HUDEP-2 (cell line): Measurements from ENCODE around the gene CAPN9.
"Not testable (repeated sequence)": the region's sequence is repeated elsewhere in the genome, so short reads cannot be mapped to it uniquely, and the experiment has no call there.

Experiments used
- DNase-seq, 76 experiments: peaks; one replicate each; lab custom pipeline; 2025; ENCODE audit not compliant: unreplicated experiment in 76 of 76; lab: John Stamatoyannopoulos, UW

The CAPN9 gene

DNA sequence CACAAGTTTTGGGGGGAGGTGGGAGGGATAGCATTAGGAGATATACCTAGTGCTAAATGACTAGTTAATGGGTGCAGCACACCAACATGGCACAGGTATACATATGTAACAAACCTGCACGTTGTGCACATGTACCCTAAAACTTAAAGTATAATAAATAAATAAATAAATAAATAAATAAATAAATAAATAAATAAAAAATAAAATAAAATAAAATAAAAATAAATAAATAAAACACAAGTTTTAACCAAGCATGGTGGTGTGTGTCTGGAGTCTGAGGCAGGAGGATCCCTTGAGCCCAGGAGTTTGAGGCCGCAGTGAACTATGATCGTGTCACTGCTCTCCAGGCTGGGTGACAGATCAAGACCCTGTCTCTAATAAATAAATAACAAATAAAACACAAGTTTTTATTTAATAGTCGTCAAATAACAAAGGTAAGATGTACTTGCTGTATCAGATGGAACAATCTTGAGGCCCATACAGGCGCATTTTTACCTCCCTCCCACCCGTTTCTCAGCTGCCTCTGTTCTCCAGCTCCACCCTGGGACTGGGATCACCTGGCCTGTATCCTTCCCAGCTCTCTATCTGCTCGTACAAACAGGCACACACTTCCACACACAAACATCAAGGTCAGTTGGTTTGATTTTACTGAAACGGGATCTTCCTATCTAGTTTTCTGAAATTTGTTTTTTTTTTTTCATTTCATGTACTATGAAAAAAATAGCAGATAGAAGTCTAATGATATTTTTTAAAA is 20.8 kb downstream of the CAPN9 start:
- DNase-seq = not testable (repeated sequence)

DNA sequence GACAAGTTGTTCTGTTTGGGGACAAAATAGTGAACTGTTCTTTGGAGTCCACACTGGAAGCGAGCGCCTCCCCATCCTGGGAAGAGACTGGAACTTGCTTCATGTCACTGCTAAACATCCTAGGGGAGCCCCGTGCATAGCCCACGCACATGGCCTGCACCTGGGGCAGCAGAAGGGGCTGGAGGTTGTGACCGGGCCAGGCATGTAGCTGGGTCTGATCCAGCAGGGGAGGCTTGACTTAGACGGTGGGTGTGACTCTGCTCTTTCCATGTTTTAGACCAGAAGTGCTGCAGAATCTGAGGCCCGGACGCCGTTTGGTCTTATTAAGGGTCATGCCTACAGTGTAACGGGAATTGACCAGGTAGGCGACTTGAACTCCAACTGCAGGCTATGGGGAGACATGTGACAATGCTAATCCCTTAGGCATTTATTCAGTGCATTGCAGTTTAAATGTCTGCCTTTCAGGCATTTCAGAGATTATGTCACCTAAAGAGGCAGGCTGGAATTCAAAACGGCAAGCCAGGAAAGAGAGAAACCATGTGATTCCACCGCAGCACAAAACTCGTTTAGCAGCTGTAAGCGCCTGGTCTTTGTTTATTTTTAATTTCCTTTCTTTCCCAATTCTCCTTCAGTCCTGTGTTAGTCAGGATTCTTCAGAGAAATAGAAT is 21.8 kb downstream of the CAPN9 start:
- DNase-seq = no peak

DNA sequence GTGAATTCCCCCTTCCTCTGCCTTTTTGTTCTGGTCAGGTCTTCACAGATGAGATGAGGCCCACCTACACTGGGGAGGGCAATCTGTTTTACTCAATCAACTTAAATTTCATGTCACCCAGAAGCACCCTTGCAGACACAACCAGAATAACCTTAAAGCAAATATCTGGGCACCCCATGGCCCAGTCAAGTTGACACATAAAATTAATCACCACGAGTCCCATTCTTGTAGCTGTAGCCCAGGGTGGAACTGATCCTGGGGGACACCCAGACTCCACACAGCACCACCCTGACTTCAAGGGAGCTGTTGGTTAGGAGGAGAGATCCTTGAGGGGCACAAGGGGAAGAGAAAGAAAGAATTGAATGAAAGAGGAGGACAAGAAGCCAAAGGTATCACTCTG is 23.1 kb downstream of the CAPN9 start:
- DNase-seq = no peak

DNA sequence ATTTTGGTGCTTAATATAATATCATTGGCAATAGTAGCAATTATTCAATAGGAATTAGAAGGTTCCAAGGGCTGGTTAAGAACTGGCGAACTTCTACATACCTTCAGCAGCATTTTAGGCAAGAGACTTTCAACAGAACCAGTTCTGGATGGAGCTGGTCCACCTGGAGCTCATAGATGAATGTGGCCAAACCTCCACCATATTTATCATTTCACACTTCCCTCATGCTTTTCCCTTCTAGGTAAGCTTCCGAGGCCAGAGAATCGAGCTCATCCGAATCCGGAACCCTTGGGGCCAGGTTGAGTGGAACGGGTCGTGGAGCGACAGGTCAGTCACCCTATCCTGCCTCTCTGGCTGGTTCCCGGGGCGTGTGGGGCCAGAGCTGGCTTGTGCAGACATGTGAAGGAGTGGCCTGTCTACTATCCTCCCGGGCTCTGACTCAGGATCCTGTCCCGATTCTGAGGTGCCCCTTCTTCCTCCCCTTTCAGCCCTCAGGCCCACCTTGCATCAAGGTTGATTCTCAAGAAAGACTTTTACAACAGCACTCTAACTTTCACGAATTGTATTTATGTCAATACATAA is 24.7 kb downstream of the CAPN9 start:
- DNase-seq = no peak

DNA sequence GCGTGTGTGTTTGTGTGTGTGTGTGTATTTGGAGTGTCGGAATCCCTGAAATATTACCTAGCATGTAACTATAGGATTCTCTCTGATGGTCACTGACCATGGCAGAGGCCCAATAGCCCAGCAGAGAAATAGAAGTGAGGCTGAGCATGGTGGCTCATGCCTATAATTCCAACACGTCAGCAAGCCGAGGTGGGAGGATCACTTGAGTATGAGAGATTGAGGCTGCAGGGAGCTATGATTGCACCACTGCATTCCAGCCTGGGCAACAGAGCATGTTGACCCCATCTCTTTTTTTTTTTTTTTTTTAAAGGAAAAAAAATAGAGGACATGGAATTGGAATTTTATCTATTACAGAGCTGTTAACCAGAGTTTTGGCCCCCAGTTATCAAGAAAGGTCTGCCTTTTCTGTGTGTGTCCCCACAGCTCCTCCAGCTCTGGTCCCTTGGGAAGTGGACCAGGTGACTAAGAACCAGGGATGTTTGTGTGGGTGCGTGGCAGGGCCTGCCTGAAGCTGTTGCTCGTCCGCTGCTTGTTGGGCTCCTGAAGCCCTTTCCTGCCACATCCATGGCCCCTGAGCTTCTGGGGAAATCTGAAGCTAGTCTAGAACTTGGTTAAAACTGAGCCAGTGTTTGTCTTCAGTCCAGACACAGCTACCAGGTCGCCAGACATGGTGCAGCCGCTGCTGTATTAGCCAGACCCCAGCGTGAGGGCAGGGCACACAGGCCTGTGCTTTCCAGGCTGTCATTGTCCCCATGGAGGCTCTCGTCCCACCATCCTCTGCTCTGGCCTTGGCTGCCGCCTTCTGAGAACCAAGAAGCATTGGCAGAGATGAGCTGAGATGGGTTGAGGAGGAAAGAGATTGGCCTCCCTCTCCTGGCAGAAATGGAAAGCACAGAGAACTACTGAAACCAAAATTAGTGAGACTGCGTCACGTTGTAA is 25.5 kb downstream of the CAPN9 start:
- peak in 6 of 76 experiments; percentile 10 to 28 (median 14) for DNase-seq

DNA sequence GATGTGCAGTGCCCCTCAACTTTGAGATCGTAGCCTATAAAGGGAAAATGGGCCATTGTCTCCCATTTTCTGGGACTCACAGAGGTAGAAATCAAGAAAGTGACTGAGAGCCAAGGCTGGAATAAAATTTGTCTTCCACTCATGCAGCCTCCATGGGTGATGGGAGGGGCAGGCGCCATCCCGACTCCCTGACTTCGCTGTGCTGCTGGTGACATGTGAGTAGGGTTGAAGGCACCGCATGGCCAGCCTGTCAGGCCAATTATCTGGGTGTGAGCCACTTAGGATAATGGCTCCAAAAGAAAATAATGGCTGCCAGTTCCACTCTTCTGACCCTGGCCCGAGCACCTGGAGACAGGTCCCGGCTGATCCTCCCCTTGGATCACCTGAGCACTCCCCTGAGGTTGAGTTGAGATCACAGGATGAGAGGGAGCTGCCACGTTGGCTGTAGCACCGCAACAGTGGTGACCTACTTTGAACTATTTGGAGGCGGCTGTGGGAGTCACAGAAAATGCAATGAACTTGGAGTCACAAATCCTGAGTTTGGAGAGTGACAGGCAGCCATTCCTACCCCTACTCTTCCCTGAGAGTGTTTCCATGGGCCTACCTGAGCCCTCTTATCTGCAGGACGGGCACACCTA is 26.3 kb downstream of the CAPN9 start:
- DNase-seq = no peak

DNA sequence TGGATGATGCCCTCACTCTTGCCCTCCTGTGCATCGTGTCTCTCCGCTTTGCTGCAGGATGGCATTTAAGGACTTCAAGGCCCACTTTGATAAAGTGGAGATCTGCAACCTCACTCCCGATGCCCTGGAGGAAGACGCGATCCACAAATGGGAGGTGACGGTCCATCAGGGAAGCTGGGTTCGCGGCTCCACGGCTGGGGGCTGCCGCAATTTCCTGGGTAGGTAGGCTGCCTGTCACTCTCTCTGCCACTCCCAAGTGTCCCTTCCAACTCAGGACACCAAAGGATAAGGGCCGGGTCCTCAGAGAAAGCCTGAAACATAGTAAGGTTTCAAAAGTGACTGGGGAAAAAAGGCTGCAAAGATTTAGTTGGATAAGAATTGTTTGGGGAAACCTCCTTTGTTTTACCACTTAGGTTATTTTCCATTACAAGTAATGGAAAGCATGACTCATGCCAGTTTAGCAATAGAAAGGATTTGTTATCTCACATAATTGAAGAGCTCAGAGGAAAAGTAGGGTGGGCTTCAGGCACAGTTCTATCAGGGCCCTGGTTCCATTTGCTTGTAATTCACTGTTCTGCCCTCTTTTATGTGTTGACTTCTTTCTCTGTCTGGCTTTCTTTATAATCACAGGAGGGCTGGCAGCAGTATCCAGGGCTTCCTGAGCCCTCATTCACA is 31.9 kb downstream of the CAPN9 start:
- no peak for DNase-seq

DNA sequence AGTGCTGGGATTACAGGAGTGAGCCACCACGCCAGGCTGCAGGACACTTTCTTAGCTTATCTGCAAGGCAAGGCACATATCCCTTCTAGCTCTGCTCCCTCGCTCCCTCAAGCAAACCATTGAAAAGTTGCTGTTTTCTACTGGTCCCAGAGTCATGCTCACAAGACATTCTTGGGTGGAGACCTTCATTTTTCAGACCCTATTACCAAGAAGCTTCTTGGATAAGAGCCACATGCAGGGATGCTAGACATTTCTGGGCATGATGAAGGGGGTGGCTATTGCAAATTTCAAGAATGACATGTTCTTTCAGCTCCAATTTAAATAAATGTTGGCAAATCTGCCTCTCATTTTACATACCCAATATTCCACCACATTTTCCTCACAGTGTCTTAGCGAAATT is 33.9 kb downstream of the CAPN9 start:
- no peak for DNase-seq

DNA sequence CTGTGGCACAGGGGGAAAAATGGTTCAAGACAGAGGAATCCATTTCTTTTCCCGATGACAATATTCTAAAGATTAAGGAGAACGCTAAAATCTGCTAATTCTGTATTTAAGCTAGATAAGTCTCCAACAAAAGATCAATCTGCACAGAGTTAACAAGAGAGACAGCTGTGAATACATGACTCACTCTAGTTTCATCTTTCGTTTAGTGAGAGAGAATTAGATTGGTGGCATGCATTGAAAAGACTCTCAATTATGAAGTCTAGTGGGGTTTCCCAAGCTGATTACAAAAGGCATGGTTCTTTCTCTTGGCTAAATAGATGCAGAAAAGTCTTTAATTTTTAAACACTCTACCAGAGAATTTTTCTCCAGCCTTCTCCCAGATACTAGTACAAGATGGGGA is 34.4 kb downstream of the CAPN9 start:
- no peak for DNase-seq

DNA sequence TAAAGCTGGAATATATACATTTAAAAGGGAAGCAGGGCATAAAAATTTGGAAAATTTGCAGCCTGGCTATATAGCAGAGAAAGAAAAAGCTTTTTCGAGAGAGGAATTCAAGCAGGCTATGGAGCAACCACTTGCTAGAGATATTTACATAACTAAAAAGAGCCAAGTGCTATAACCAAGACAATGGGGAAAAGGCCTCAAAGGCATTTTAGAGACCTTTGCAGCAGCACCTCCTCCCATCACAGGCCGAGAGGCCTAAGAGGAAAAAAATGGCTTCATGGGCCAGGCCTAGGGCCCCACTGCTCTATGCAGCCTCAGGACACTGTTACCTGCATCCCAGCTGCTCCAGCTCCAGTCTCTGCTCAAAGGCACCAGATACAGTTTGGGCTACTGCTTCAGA is 37.0 kb downstream of the CAPN9 start:
- no peak for DNase-seq

DNA sequence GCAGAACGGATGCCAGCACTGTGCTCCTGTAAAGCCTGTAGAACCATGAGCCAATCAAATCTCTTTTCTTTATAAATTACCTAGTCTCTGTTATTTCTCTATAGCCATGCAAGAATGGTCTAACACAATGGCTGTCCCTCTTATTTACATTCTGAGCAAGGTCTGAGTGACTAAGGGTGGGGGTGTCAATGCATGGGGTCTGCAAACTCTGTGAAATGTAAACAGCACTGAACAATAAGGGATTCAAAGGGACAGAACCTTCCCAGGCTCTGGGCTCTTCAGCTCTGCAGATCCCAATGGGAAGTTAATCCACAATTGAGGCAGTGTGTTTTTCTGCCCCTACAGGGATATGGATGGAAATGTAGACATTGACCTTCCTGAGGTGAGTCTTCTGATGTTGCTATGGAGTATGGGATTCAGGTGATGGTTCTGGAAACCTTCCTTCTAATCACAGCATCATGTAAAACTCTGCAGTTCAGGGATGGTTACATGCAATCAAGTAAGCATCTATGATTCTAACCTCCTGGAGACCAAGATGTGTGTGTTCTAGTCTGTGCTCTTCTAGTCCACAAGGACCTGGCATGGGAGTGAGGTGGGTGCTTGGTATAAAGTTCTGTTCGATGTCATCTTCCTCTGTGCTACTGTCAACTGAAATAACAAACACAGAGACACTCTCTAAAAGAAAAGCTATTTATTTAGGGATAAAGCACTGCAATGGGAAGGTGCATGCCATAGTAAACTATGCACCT is 38.6 kb downstream of the CAPN9 start:
- DNase-seq = no peak

DNA sequence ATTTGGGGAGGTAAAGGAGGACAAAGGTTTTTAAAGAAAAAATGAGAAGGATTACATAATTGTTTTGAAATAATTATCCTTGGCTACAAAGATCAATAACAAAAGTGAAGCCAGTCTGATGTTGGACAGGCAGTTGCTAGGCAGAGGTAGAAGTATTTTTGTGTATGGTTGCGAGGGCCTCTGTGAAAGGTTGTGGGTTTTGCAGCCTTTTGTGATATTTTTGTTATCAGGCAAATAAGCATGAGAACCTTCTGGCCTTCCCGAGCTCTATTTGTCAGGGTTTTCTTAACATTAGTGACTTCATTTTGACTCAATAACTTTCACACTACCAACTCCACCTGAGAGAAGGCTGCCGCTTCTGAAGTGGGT is 39.2 kb downstream of the CAPN9 start:
- DNase-seq = no peak

DNA sequence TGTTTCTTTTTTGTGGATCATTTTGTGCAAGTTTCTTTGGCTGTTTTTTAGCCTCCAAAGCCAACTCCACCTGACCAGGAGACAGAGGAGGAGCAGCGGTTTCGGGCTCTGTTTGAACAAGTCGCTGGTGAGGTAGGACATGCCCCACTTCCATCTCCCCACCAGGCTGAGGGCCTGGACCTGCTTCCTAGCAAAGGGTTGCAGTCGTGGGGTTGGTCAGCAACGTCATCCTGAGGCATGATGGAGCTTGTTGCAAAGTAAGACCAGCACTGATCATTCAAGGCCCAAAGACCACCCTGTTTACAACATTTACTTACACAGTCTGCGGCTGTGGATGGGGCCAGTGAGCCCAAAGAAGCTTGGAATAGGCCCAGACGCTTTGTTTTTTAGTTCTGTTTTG is 40.3 kb downstream of the CAPN9 start:
- DNase-seq = no peak

DNA sequence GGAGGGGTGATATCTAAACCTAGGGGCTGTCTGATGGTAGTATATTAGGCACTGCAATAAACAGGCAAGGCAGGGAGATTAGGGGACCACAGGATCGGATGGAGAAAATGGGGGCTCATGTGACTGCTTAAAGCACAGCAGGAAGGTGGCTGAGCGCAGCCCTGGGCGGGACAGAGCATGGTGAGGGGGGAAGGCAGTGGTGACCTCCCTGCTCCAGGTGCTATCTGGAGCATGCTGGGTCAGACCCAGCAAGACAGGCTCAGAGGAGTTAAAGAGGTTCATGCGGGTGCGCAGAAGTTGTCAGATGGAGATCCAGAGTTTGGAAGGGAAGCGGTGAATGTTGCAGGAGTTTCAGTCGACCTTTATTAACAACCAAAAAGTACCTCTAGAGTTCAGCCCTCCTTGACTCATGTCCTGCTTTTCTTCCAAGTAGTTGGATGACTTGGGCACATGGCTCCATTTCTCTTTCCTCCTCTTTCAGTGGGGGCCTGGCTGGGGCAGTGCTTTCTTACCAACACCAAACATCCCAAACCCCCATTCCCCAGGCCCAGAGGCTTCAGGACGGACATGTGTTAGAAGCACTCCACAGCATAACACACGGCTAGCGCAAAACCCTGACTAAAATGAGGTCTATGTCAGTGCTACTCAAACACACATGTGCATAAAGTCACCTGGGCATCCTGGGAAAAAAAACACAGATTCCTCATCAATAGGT is 41.5 kb downstream of the CAPN9 start:
- DNase-seq = no peak

DNA sequence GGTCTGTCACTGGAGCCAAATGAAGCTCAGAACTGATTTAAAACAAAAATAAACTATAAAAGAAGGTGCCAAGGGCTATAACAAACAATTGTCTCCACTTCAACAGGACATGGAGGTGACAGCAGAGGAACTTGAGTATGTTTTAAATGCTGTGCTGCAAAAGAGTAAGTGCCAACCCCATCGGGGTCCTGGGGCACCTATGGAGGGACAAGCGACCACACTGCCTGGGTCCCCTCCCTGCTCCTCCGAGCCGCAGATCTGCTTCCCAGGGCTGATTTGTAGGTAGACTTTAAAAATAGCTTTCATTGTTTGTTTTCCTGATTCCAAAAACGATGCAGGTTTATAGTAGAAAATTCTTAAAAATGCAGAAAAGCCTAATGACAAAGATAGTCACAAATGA is 42.8 kb downstream of the CAPN9 start:
- no peak for DNase-seq

DNA sequence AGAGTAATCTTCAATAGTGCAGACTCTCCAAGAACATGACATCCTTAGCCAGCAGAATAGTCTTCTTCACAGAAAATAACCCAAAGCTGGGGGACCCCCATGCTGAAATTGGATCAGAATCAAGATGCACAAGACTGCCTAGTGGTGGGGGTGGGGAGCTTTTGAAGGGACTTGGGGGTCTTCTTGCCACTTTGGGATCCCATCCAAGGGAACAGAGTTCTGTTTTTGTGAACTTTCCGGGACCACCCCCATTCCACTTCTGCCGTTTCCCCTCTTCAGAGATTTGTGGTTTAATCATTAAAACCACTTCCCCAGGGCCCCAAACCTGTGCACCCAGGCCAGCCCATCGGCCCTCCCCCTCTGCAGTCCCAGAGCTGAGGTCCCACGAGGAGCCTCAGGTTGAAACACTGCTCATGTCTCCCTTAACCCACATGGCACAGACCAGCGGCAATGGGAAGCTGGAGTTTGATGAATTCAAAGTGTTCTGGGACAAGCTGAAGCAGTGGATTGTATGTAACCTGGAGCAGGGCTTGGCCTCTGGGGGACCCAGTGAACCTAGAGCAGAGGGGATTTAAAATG is 44.9 kb downstream of the CAPN9 start:
- no peak for DNase-seq

DNA sequence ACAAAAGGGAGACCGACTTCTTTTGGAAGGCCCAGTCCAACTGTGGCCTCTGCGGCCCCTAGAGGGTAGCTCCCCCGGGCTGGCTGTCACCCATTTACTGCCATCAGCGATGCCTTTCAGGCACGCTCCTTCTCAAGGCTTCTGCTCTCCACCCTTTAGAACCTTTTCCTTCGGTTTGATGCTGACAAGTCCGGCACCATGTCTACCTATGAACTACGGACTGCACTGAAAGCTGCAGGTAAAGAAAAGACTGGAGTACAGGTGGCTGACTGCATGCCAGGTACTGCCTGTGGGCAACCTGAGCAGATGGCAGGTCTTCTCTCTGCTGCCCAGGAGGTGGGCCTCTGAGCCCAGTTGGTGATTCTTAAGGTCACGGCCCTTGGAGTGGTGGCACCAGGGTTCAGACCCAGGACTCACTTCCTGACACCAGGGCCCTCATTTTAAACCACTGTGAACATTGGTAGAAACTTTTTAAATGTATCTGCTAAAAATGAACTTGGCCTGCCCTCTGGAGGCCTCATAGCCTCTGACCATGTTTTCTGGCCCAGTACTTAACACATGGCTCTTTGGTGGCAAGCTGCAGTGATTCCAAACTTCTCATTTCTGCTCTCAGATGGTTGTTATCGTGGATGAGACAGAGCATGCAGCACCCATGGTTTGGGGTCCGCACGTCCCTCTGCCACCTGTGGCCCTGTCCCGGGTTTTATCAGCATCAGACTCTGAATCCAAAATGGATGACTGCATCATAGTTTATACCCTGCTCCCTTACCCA is 45.7 kb downstream of the CAPN9 start:
- DNase-seq = peak in 2 of 76 experiments; percentile 4 to 23

DNA sequence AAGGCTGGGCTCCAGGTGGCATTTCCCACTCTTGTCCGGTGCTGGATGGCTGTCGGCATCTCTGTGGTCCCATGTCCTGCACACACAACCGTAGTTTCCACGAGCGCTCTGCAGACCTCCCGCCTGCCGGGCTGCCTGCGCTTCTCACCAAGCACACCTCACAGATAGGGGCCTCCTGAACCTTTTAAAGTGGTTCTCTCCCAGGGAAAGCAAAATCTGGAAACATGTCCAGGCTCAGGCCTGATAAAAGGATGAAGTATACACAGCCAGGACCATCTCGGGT is 46.2 kb downstream of the CAPN9 start:
- DNase-seq = no peak
